ENCODE data around the gene TTC7B. TPM values are rescaled to one million over a fixed set of nuclear protein-coding genes. Genes with fewer than 3 reads are reported as not detected.
A peak's percentile ranks its signal among the peaks of the same experiment; 100 is the strongest.
"Not testable (repeated sequence)": the region's sequence is repeated elsewhere in the genome, so short reads cannot be mapped to it uniquely, and the experiment has no call there.

Gene TTC7B
- total RNA-seq, 1 donor from 2014 or later: 40.4 TPM

DNA sequence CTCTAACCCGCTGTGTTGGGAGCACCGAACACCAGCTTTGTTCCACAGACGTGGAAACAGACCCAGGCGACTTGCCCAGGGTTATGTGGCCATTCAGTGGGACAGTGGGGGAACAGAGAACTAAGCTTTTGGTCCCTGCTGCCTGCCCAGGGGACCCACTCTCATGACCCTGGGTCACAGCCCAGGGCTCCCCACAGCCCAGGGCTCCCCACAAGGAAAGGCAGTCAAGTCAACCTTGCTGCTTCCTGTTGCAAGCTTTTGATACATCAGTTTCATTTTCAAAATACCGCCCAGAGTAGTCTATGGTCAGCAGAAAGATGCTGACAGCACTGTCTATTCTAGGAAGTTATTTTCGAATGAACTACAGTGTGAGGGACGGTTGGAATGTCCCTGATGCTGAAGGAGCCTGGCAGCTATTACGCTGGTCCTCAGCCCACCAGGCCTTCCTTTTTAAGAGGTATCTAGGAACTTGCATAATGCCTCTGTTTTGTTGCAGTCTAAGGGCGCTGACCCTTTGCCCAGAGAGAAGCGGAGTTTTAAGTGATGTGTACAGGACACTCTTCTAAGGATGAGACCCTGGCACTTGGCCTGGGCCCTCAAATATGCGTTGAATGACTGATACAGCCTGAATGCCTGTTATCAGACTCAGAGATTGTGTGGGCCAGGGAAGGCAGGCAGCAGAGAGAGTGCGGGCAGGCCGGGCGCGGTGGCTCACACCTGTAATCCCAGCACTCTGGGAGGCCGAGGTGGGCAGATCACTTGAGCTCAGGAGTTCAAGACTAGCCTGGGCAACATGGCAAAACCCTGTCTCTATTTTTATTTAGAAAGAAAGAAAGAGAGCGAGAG lies 12.6 kb upstream of the TTC7B start:
- peak overlapping the region; percentile 70 for H3K4me3 Mint-ChIP-seq
- no peak overlapping the region for H3K27ac Mint-ChIP-seq
- peaks cover 4% of the 10 kb centered on the region for H3K36me3 Mint-ChIP-seq
- TF ChIP-seq, protein P1, sequence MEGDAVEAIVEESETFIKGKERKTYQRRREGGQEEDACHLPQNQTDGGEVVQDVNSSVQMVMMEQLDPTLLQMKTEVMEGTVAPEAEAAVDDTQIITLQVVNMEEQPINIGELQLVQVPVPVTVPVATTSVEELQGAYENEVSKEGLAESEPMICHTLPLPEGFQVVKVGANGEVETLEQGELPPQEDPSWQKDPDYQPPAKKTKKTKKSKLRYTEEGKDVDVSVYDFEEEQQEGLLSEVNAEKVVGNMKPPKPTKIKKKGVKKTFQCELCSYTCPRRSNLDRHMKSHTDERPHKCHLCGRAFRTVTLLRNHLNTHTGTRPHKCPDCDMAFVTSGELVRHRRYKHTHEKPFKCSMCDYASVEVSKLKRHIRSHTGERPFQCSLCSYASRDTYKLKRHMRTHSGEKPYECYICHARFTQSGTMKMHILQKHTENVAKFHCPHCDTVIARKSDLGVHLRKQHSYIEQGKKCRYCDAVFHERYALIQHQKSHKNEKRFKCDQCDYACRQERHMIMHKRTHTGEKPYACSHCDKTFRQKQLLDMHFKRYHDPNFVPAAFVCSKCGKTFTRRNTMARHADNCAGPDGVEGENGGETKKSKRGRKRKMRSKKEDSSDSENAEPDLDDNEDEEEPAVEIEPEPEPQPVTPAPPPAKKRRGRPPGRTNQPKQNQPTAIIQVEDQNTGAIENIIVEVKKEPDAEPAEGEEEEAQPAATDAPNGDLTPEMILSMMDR (conservative IDR thresholded peaks at IDR 0.05): no peak
- DNase-seq (ENCODE audit: extremely low spot score, unreplicated experiment): no peak
- no peaks in the 10 kb centered on the region for H3K4me1 Mint-ChIP-seq (ENCODE audit: unreplicated experiment)
- peaks cover 4% of the 10 kb centered on the region for H3K9me3 Mint-ChIP-seq
- peaks cover 4% of the 10 kb centered on the region for H3K27me3 Mint-ChIP-seq

DNA sequence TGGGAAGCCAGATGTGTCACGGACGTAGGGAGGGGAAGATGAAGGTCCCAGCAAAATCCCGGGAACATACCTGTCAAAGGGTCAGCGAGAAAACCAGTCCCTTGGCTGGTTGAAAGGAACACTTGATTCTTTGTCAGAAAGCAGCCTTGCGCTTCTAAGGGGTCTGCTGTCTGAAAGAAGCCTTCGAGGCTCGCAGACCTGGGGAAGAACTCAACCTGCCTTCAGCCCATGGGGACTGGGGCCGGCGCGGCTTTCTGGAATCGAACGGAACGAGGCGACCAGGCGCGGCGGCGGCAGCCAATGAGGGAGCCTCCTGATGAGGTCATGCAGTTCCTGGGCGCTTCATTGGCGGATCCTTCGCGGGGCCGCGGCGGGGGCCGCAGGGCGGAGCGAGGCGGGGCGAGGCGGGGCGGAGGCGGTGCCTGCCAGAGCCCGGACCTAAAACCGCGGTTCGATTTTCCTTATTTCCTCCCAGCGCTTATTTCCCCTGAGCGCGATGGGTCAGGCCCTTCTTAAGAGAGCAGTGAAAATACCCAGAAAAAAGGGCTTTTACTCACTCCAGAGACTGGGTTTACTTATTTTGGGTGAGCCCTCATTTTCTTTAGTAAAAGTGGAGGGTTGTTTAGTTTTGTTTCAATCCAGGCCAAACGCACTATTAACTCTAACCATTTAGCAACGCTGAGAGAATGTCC lies 11.8 kb upstream of the TTC7B start:
- TF ChIP-seq, protein P1 (conservative IDR thresholded peaks at IDR 0.05): no peak
- peaks cover 5% of the 10 kb centered on the region for H3K36me3 Mint-ChIP-seq
- H3K9me3 Mint-ChIP-seq: peaks cover 5% of the 10 kb centered on the region
- DNase-seq (ENCODE audit: extremely low spot score, unreplicated experiment): peak; percentile 93
- no peaks in the 10 kb centered on the region for H3K4me1 Mint-ChIP-seq (ENCODE audit: unreplicated experiment)
- peak overlapping the region; percentile 70 for H3K4me3 Mint-ChIP-seq
- H3K27me3 Mint-ChIP-seq: peaks cover 4% of the 10 kb centered on the region
- H3K27ac Mint-ChIP-seq: peak overlapping the region; percentile 29

DNA sequence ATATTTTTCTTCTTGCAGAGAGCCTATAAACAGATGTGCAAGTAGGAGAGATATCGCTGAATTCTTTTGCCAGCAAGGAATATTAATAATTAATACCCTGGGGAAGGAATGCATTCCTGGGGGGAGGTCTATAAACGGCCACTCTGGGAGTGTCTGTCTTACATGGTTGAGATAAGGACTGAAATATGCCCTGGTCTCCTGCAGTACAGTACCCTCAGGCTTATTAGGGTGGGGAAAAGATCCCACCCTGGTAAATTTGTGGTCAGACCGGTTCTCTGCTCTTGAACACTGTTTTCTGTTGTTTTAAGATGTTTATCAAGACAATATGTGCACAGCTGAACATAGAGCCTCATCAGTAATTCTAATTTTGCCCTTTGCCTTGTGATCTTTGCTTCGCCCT lies 7.3 kb upstream of the TTC7B start:
- H3K36me3 Mint-ChIP-seq; H3K9me3 Mint-ChIP-seq; DNase-seq (ENCODE audit: extremely low spot score, unreplicated experiment); H3K4me3 Mint-ChIP-seq; H3K27me3 Mint-ChIP-seq; H3K4me1 Mint-ChIP-seq (ENCODE audit: unreplicated experiment); H3K27ac Mint-ChIP-seq: not testable (repeated sequence)

DNA sequence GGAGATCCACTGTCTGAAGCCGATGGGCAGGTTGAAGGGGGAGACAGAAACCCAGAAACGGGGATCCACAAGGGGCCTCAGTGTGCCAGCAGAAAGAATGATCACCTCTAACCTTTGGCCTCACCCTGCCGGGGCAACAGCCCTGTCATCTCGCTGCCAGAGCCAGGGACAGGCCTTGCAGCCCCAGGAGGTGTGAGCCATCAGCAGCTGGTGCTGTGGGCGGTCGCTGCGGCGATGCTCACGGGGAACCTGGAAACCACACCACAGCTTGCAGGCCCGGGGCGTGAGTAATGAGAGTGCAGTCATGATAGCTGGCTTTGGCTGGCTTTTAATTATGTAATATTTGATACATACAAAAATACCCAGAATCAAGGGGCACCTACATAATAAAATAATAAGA lies 4.7 kb upstream of the TTC7B start:
- H3K9me3 Mint-ChIP-seq: peaks cover 5% of the 10 kb centered on the region
- TF ChIP-seq, protein P1 (conservative IDR thresholded peaks at IDR 0.05): no peak
- no peak for DNase-seq (ENCODE audit: extremely low spot score, unreplicated experiment)
- no peaks in the 10 kb centered on the region for H3K27me3 Mint-ChIP-seq
- no peak overlapping the region for H3K4me3 Mint-ChIP-seq
- H3K4me1 Mint-ChIP-seq (ENCODE audit: unreplicated experiment): peaks cover 6% of the 10 kb centered on the region
- H3K27ac Mint-ChIP-seq: no peak overlapping the region
- H3K36me3 Mint-ChIP-seq: peaks cover 10% of the 10 kb centered on the region

GRCh38 chr14:90819734-90820393 lies 3.6 kb upstream of the TTC7B start:
- TF ChIP-seq, protein P1 (conservative IDR thresholded peaks at IDR 0.05): no peak
- H3K27me3 Mint-ChIP-seq: no peaks in the 10 kb centered on the region
- H3K36me3 Mint-ChIP-seq: peaks cover 10% of the 10 kb centered on the region
- peak overlapping the region; percentile 75 for H3K4me3 Mint-ChIP-seq
- peak overlapping the region; percentile 79 for H3K27ac Mint-ChIP-seq
- H3K9me3 Mint-ChIP-seq: peaks cover 5% of the 10 kb centered on the region
- peaks cover 14% of the 10 kb centered on the region for H3K4me1 Mint-ChIP-seq (ENCODE audit: unreplicated experiment)
- DNase-seq (ENCODE audit: extremely low spot score, unreplicated experiment): no peak

All from type B pancreatic cell (in vitro differentiated cells).